ENCODE results near the gene THAP10.

GRCh38 chr15:70879401-70879800, 12.8 kb downstream of the THAP10 start:
- TF ChIP-seq, protein P1, sequence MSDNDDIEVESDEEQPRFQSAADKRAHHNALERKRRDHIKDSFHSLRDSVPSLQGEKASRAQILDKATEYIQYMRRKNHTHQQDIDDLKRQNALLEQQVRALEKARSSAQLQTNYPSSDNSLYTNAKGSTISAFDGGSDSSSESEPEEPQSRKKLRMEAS (IDR thresholded peaks at IDR 0.05): no peak
- no peak for TF ChIP-seq HDAC2 (IDR thresholded peaks at IDR 0.05)
- no peak for TF ChIP-seq CTCF (IDR thresholded peaks at IDR 0.05)
- no peak for TF ChIP-seq KDM5A (IDR thresholded peaks at IDR 0.05)

Data from A549 (cell line).